ENCODE results near the gene PLXNA4. TPM values are rescaled to one million over a fixed set of nuclear protein-coding genes. Genes with fewer than 3 reads are reported as not detected.
"Not testable (repeated sequence)": the region's sequence is repeated elsewhere in the genome, so short reads cannot be mapped to it uniquely, and the experiment has no call there.

The PLXNA4 gene
- total RNA-seq, 1 donor from 2014 or later, result 5.7 TPM

DNA sequence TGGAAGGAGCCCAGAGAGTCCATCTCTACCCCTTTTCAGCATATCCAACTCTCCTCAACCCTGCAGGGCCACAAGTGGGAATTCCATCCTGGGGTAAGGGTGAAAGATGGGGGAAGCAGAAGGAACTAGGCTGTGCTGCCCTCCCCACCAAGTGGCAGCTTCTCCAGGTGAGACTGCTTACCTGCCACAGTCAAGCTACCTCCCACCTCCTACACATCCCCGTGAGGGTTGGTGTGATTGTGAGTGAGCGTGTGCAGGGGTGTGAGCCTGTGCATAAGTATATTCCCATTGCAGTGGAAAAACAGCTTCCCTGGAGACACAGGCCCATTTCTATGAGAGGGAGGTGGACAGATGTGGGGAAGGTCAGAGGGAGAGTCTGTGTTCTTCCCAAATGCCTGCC, 376.6 kb downstream of the PLXNA4 start:
- DNase-seq, result no peak

DNA sequence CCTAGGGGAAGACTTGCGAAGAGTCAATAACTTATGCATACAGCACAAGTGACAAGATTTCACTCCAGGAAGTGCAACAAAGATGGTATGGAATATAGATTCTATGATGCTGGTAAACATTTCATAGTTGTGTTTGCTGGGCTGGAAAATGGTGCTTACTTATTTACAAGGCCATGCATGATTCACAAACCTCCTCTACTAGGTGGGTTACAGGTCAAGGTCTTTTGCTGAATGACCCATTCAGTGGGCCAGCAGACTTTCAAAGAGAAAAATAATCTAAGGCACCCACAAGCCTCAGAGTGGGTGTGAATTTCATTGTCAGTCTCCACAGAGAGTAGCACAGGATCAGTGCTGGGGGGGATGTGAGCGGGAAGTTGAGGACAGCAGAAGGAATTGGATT, 378.5 kb downstream of the PLXNA4 start:
- DNase-seq, result no peak

DNA sequence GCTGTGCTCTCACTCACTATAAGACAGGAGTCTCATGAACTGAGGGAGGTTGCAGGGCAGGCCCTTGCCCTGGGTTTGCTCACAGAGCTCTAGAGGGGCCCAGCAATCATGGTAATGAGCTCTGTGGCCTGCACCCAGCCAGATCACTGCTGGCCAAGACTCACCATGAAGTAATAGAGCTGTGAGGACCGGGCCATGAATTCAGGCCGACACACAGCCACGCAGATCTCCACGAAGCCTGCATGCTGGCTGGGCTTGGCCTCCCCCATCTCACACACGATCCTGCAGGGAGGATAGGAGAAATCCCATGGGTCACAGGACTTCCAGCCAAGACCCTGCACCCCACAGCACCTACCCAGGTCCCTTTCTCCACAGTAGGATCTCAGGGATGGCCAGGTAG, 382.4 kb downstream of the PLXNA4 start:
- no peak for DNase-seq

DNA sequence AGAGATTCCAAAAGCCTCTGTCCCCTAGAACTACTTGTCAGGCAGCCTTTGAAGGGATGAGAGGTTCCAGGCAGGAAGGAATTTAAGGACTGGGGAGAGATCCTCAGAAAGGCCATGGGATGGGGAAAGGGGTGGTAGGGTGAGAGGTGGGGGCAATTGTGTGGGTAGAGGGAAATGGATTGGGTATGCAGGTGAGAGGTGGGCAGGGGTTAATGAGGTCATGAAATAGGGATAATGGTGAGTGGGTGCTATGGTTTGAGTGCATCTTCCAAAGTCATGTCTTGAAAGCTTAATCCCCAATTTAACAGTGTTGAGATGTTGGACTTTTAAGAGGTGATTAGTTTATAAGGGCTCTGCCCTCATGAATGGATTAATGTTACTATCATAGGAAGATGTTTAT, 383.5 kb downstream of the PLXNA4 start:
- no peak for DNase-seq

DNA sequence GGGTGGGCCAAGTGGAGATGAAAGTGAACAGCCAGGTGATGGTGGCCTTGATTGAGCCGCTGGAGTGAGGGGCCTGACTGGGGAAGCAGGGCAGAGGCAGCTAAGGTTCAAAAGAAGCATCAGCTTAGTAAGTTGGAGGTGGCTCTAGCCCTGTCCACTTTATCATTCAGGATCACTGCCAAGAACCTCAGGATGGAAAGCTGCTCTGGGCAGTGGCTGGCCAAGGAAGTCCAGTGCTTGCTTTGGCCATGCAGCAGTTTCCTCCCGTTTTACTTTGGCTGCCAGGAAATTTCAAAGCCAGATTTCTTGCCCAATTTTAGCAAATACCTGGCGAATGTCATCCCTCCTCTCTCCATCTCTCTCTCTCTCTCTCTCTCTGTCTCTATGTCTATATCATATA, 384.9 kb downstream of the PLXNA4 start:
- DNase-seq, result no peak

DNA sequence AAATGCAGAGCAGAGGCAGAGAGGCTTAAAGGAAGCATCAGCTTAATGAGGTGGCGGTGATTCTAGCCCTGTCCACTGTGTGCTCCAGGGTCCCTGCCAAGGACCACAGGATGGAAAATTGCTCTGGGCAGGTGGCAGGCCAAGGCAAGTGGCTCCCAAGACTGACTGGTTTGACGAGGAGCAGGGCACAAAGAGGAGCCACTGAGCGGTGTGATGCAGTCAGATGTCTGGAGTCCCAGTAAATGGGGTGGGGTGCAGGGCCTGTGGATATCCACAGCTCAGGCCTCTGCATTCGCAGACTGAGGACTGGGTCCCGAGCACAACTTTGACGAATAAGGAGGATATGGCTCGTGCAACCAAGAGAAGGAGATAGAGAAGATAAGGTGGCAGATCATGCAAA, 385.6 kb downstream of the PLXNA4 start:
- DNase-seq, result no peak

DNA sequence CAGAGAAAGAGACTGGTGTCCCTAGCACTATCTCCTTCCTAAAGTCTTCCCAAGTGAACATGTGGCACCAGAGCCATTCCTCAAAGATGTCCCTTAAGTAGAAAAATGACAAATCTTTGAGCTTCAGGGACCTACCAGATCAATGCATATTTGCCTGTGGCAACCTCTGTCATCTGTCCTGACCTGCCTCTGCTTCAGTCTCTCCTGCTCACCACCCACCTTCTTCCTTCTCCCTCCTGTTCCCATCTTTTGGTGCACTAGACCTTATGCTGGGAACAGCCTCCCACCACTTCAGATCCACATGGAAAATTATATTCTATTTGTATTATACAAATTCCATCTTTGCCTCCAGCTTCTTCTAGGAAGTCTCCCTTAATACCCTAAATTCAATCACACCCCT, 386.4 kb downstream of the PLXNA4 start:
- no peak for DNase-seq

DNA sequence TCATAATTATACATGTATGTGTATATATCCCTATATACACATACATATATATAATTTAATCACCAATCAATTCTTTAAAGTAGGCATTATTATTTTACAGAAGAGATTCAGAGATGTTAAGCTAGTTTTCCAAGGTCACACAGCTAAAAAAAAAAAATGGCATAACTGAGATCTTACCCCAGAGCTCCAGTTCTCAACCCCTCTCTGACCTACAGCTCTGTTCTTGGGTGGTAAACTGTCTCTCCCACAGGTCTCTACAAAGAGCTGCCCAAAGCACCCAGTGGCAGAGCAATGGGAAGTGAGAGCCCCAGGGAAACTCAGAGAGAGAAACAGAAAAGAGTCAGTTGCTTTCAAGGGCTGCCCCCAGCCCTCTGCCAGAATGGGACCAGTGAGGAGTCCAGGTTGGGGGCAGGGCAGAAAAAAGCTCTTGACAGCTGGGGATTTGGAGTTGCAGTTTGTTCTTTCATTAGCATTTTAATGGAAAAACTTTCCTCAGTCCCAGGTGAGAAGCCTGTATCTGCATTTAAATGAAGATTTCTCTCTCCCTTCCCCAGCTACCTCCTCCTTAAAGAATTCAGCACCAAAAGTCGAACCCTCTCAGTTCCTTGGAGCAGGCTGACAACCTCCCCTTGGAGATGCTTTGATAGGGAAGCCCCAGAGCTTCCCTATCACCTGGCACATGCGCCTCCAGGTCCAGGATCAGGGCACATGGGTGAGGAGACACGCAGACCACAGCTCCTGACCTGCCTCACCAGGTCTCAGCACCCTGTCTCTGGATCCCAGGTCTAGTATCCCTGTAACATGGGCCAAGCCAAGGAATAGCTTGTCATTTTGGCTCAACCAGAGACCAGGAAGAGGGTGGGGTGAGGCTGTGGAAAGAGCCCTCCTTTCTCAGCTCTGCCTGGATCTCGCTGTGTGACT, 388.1 kb downstream of the PLXNA4 start:
- DNase-seq, result no peak

DNA sequence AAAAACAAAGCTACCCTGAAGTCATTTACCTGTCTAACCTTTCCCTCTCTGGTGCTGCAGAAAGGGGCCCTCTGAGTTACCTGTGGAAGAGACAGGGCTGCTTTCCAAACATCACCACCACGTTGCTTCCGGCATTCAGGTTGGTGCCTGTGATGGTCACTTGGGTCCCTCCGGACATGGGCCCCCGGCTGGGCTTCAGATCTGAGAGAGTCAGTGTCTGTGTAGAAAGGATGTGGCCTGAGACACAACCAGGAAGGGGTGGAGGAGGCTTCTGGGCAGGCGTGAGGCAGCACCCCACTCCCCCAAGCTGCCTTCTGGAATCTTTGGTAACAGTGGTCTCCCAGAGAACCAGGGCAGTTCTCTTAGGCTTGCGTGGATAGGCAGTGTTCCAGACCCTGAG, 388.9 kb downstream of the PLXNA4 start:
- DNase-seq, result no peak

DNA sequence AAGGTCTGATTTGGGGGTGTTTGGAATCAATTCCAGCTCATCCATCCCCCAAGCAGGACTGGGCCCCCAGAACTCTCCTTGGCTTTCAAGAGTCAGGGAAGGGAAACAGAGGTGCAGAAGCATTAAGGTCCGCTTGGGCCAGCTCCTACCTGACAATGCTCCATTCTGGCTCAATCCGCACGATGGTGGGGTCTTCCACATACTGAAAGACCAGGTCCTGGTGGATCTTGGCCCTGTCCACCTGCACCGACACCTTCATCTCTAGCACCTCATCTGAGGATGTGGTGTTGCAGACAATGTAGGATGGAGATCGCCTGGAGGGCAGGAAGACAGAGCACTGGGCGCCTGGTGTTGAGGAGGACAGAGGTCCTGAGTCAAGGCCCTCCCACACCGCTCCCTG, 391.1 kb downstream of the PLXNA4 start:
- DNase-seq, result no peak

DNA sequence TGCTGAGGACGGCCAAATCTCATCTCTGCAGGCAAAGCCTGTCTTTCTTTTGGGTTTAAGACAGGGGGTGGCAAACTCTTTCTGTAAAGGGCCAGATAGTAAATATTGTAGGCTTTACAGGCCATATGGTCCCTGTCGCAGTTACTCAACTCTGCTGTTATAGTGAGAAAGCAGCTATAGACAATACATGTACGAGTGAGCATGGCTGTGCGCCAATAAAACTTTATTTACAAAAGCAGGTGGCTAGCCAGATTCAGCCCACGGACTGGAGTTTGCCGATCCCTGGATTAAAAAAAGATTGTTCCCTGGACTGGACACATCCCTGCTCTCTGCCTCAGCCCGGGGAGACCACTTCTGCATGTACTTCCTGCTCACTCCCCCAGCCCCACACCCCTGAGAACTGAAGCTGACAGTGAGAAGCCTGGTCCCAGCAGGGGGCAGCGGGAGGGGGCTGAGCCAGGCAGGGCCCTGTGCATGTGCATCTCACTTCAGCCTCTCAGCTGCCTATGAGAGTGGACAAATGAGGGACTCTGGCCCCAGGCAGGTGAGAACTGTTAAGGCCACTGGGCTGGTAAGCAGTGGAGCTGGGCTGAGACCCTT, 392.4 kb downstream of the PLXNA4 start:
- no peak for DNase-seq

DNA sequence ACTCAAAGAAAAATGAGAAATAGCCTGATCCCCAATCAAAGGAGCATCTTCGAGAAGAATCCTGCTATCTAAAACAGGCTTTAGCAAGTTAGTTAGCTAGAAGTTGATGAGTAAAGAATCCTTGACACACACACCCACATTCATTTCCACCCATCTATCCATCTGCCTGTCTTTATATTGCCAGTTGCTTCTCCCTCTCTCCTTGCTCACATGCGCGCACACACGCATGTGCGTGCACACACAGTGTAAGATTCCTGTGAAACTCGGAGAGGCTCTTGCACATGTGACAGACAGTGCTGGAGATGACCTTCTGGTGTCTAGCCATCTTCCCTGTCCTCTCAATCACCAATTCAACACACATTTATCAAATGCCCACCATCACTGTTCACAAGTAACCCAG, 393.3 kb downstream of the PLXNA4 start:
- no peak for DNase-seq

DNA sequence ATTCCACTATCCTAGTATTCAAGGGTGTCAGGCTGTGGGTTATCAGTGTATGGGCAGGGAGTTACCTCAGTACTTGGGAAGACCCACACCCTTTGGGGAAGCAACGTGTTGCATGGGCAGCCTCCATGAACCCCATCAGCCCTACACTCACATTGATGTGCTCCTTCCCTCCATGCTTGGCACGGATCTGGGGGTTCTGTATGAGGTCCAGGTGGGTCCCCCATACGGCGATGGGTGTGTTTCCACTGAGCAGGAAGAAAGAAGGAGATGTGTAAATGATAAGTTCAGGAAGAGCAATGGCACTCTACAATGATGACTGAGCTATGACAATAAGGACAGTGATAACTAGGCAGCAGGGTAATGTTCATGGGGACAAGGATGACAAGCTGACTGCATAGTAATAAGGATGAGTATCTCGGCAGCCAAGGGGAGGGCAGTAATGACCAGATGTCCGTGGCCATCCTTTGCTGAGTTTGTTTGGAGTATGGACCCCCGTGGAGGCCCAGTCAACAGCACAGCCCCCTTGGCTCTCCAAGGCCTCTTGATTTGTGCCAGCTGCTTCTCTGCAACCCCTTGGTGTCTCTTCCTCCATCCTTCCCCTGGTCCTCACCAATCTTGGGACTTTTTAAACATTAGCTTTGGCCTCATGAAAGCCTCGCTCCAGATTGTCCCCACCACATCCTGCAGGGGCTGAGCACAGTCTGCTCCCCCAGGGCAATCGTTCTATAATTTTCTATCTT, 394.2 kb downstream of the PLXNA4 start:
- DNase-seq, result no peak

DNA sequence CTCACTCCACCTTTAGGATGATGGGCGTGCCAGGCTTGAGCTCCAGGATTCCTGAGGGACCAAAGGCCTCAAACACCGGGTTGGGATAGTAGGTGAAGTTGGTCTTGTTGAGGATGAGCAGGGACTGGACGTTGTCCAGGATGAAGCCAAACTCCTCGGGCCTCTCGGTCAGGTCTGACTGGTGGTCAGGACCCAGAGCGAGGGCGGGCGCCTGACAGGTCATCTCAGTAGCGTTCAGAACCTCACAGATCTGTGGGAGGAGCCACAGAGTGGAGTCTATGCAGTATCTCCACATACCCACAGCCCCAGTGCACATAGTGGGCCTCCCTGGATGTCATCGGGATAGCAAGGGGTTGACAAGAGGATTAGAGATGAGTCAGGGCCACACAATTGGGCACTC, 394.9 kb downstream of the PLXNA4 start:
- no peak for DNase-seq

DNA sequence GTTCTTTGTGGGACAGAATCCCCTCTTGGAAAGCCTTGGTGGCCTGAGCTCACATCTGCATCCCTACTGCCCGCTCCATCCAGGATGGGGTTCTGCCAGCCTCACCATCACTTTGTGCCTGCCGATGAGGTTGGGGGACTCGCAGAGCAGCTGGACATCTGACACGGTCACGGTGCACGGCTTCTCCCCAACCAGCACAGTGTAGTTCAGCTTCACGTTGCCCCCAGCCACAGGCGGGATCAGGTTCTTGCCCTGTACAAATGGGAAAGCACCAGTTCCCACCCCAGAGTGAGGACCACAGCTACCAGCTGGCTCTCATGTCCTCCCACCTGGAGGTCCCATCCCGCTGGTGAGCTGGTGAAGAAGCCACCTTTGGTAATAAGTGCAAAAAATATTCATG, 395.8 kb downstream of the PLXNA4 start:
- no peak for DNase-seq

DNA sequence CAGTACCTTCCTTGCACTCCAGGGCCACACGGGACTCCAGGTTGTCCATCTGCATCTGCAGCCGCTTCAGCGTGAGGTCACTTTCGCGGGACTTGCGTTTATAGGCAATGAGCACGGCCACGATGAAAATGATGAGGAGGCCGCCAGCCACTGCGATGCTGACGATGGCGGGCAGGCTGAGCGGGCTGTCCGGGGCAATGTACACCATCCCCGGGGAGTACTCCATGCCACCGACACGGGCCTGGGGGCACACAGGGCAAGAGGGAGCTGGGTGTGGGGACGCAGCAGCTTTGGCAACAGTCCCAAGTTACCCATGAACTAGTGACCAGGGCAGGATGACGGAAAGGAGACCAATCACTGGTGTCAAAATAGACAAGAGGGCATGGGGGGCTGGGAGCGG, 396.6 kb downstream of the PLXNA4 start:
- DNase-seq, result no peak

DNA sequence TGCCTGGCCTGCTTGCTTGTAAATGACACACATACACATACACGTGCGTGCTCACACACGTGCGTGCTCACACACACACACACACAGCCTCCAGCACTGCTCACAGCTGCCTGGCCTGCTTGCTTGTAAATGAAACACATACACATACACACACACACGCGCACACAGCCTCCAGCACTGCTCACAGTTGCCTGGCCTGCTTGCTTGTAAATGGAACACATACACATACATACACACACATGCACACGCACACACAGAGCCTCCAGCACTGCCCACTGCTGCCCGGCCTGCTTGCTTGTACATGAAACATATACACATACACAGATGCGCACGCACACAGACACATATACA, 397.2 kb downstream of the PLXNA4 start:
- DNase-seq, result no peak

DNA sequence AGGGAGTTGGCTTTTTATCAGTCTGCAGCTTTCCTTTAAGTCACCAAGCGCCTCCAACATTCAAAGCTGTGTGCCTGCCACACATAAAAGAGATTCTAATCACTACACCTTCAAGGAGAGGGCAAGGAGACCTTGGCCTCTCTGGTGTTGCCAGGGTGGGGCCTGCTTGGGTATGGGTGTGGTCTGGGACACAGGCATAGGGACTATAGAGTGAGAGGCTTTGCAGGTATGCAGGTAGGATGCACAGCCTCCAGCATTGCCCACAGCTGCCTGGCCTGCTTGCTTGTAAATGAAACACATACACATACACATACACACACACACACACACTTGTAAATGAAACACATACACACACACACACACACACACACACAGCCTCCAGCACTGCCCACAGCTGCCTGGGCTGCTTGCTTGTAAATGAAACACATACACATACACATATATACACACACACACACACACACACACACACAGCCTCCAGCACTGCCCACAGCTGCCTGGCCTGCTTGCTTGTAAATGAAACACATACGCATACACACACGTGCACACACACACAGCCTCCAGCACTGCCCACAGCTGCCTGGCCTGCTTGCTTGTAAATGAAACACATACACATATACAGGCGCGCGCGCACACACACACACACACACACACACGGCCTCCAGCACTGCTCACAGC, 397.7 kb downstream of the PLXNA4 start:
- DNase-seq, result not testable (repeated sequence)

DNA sequence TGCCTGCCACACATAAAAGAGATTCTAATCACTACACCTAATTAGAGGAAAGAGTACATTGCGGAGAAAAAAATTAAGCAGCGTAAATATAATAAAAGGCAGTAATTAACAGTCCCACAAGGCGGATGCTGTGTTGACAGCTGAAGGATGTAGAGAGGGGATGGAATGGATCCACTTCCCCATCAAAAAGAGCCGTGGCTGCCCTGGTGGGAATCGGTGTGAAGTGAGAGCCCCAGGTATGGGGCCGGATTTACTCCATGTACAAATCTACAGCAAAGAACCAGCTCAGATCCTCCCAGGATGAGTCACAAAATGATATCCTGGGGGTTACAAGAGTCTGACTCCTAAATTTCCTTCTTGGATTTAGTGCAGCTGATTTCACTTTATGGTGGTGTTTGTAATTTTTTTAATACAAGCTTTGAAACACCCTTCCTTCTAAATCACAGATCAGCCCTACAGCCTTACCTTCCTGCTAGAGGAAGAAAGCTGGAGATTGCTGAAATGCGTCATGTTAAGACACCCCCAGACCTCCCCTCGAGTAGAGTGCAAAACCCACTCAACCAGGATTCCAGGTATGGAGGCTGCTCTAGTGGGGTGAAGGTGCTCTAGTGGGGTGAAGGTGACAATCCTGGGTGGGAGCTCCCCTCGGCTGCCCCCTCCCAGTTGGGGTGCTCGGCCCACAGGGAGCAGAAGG, 398.4 kb downstream of the PLXNA4 start:
- no peak for DNase-seq

DNA sequence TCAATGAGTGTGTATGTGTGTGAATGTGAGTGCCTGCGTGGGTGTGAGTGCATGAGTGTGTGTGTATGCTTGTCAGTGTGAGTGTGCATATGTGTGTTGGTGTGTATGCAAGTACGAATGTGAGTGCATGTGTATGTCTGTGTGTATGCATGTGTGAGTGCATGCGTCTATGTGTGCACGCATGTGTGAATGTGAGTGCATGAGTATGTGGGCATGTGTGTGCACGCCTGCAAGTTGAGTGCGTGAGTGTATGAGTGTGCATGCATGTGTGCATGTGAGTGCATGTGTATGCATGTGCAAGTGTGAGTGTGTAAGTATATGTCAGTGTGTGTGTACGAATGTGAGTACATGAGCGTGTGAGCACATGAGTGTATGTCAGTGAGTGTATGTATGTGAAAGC, 399.6 kb downstream of the PLXNA4 start:
- DNase-seq, result no peak

DNA sequence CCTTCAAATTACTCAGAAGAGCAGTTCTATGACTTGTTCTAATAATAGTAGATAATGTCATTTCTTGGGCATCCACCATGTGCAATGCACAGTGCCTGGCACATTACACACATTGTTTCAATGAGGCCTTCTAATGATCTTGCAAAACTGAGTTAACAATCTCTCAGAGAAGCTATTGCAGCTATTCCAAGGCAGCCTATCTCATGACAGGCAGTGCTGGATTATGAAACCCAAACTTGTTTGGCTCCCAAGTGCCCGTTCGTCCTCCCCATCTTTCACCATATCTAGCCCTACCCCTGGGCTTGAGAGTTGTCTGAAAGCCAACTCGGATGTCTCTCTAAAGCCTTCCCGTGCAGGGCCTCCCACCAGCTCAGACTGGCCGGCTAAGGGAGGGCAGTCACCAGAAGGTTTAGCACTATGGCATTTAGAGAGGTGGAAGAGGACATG, 405.1 kb downstream of the PLXNA4 start:
- DNase-seq, result peak; percentile 28

DNA sequence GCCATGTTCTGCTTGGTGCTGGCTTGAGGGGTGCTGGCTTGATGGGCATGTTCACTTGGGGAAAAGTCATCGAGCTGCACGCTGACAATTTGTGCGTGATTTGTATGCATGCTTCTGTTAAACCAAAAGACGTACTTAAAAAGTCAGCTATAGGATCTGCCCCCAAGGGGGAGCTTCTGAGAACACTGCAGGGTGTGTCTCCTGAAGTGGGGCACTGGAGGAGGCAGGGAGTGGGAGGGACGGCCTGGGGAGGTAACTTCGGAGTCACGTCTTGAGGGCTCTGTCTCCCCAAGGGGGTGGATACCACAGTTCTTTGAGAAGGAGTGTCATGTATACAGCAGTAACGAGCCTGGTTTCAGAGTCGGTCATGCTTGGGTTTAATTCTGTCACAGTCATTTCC, 406.5 kb downstream of the PLXNA4 start:
- DNase-seq, result no peak

Measured in tongue (tissue), 2 donors.